HepG2 (cell line): ENCODE data around the gene PLXNA4. TPM values are rescaled to one million over a fixed set of nuclear protein-coding genes. Genes with fewer than 3 reads are reported as not detected.

Experiments used
- ATAC-seq: fragments of 200-7000 bp; cut with Tn5 transposase; 3 replicates; pipeline ENCODE4 v1.9.1; 2020; ENCODE audit warnings: mild to moderate bottlenecking, moderate library complexity
- BruUV-seq: library from RNA; stranded (reverse); fragments of 400-500 nt; replicated peaks from 2 replicates; lab custom pipeline; 2021; lab: Mats Ljungman, UMichigan
- CTCF ChIA-PET: fragments of 300-600 bp; formaldehyde crosslinking; extraction: SDS; loops from one replicate; lab custom pipeline; 2021; ENCODE audit warnings: low total read pairs, inconsistent platforms, low intra/inter-chr PET ratio; lab: Yijun Ruan, JAX
- POLR2A ChIA-PET: fragments of 350-600 bp; sonication (Branson Sonifier 250); formaldehyde crosslinking; loops from one replicate; lab custom pipeline; 2020; ENCODE audit warnings: antibody characterized with exemption, inconsistent platforms; lab: Yijun Ruan, JAX
- DNase-seq: peaks from one replicate; pipeline ENCODE4 v3.0.0-alpha.2; 2015; ENCODE audit warnings: low spot score
- FAIRE-seq: peaks from 3 replicates; lab custom pipeline; 2011; peaks lifted over from hg19 to GRCh38; lab: Jason Lieb, UNC
- H2AFZ ChIP-seq: one replicate; pipeline ENCODE4 v1.6.1; 2011; ENCODE audit warnings: low read length, inconsistent platforms
- H3K27ac ChIP-seq: fragments of 300-600 bp; 3 replicates; pipeline ENCODE4 v1.8.0; 2011; ENCODE audit warnings: mixed run types, mild to moderate bottlenecking, mixed read lengths, low read length, inconsistent platforms; ENCODE audit not compliant: insufficient read depth; ENCODE audit errors: extremely low read length
- H3K27me3 ChIP-seq, 2 experiments: fragments of 200-600 bp in 1 of 2; 2 replicates in 1 of 2; 3 replicates in 1 of 2; pipeline versions ENCODE4 v1.6.0 to v1.8.0; 2011; ENCODE audit warnings: low read length in 2 of 2, mild to moderate bottlenecking in 2 of 2, moderate library complexity in 2 of 2, inconsistent platforms in 1 of 2; ENCODE audit not compliant: insufficient read depth in 2 of 2, control insufficient read depth in 1 of 2
- H3K36me3 ChIP-seq, 2 experiments: fragments of 200-600 bp in 1 of 2; replicated peaks in 1 of 2; 2 replicates in 1 of 2; 3 replicates in 1 of 2; pipeline versions ENCODE4 v1.5.1 to v1.8.0; 2011; ENCODE audit warnings: low read length in 2 of 2, inconsistent platforms in 1 of 2; ENCODE audit not compliant: insufficient read depth in 2 of 2, control insufficient read depth in 1 of 2
- H3K4me1 ChIP-seq: 2 replicates; pipeline ENCODE4 v1.5.1; 2012; ENCODE audit warnings: low read length, inconsistent platforms; ENCODE audit not compliant: insufficient read depth
- H3K4me2 ChIP-seq: 2 replicates; pipeline ENCODE4 v1.6.0; 2011; ENCODE audit warnings: low read depth, low read length, inconsistent platforms
- H3K4me3 ChIP-seq, 3 experiments: fragments of 200-600 bp in 1 of 3; sonication (generic), shearing (Covaris generic) in 1 of 3; replicated peaks in 1 of 3; 2 replicates each; pipeline ENCODE4 v1.5.1; 2011 to 2016; ENCODE audit warnings: low read length in 3 of 3, inconsistent platforms in 2 of 3, low read depth in 2 of 3, mild to moderate bottlenecking in 2 of 3, control low read depth in 1 of 3, mixed read lengths in 1 of 3; ENCODE audit not compliant: insufficient read depth in 1 of 3
- H3K79me2 ChIP-seq: one replicate; pipeline ENCODE4 v1.6.1; 2011; ENCODE audit warnings: low read length, inconsistent platforms; ENCODE audit not compliant: insufficient read depth
- H3K9ac ChIP-seq: 2 replicates; pipeline ENCODE4 v1.6.0; 2011; ENCODE audit warnings: mild to moderate bottlenecking, low read depth, low read length, inconsistent platforms; ENCODE audit not compliant: insufficient read depth
- H3K9me3 ChIP-seq: 2 replicates; pipeline ENCODE4 v1.5.1; 2012; ENCODE audit warnings: mild to moderate bottlenecking, low read length
- H4K20me1 ChIP-seq: 2 replicates; pipeline ENCODE4 v1.6.0; 2011; ENCODE audit warnings: inconsistent platforms, mild to moderate bottlenecking, low read length, moderate library complexity; ENCODE audit not compliant: insufficient read depth
- ARID2 ChIP-seq: sonication (generic); formaldehyde crosslinking; IDR thresholded peaks from 2 replicates; pipeline ENCODE4 v1.8.1; 2022; ENCODE audit warnings: mild to moderate bottlenecking, missing genetic modification reagents, borderline replicate concordance
- BRCA1 ChIP-seq: sonication (generic); formaldehyde crosslinking; IDR thresholded peaks from 2 replicates; pipeline ENCODE4 v1.4.0; 2020; ENCODE audit warnings: missing genetic modification reagents
- DPF2 ChIP-seq: sonication (generic); formaldehyde crosslinking; IDR thresholded peaks from 2 replicates; pipeline ENCODE4 v1.4.0; 2020; ENCODE audit warnings: mild to moderate bottlenecking, low read depth, missing genetic modification reagents, borderline replicate concordance
- FOXP1 ChIP-seq, 2 experiments: fragments of 450-650 bp in 1 of 2; IDR thresholded peaks; 2 replicates each; pipeline ENCODE4 v1.6.1; 2017 to 2018; ENCODE audit warnings: antibody characterized with exemption in 1 of 2
- JUND ChIP-seq: sonication (generic); formaldehyde crosslinking; IDR thresholded peaks from 2 replicates; pipeline ENCODE4 v1.8.0; 2022; ENCODE audit warnings: mild to moderate bottlenecking, missing genetic modification reagents
- KLF13 ChIP-seq: sonication (generic); formaldehyde crosslinking; IDR thresholded peaks from 2 replicates; pipeline ENCODE4 v1.4.0; 2020; ENCODE audit warnings: mild to moderate bottlenecking, missing genetic modification reagents
- PHF20 ChIP-seq: sonication (generic); formaldehyde crosslinking; IDR thresholded peaks from 2 replicates; pipeline ENCODE4 v1.5.0; 2020; ENCODE audit warnings: mild to moderate bottlenecking, missing genetic modification reagents
- YY1 ChIP-seq: IDR thresholded peaks from 2 replicates; pipeline ENCODE4 v1.6.1; 2011; ENCODE audit warnings: low read length, low read depth, moderate library complexity, mild to moderate bottlenecking; ENCODE audit not compliant: insufficient read depth, insufficient replicate concordance
- ZFP90 ChIP-seq: sonication (generic); formaldehyde crosslinking; IDR thresholded peaks from 2 replicates; pipeline ENCODE4 v1.8.0; 2022; ENCODE audit warnings: missing genetic modification reagents, mild to moderate bottlenecking, inconsistent platforms, borderline replicate concordance
- ZNF460 ChIP-seq: sonication (generic); formaldehyde crosslinking; IDR thresholded peaks from 2 replicates; pipeline ENCODE4 v1.5.1; 2020; ENCODE audit warnings: missing genetic modification reagents, mild to moderate bottlenecking, borderline replicate concordance
- ZSCAN5A ChIP-seq: sonication (generic); formaldehyde crosslinking; IDR thresholded peaks from 2 replicates; pipeline ENCODE4 v1.8.0; 2022; ENCODE audit warnings: mild to moderate bottlenecking, missing genetic modification reagents, borderline replicate concordance
- WGBS: methylation state at CpG from one replicate; pipeline ENCODE4 v1.1.6; 2017; ENCODE audit warnings: low lambda C conversion rate; 5-methylcytosine and 5-hydroxymethylcytosine counted together
- in situ Hi-C: cut with HindIII; loops from 2 replicates; pipeline ENCODE4 v1.10.0; 2017; ENCODE audit warnings: low pct_unique_long_range_greater_than_20kb; ENCODE audit not compliant: extremely low pct_ligation_motif_present
- intact Hi-C: fragments of 100-400 bp; cut with micrococcal nuclease; formaldehyde crosslinking; loops from one replicate; pipeline ENCODE4 v1.10.0; 2022; ENCODE audit not compliant: unreplicated experiment
- polyA plus RNA-seq, 8 experiments: library from polyadenylated mRNA; depleted of rRNA in 3 of 8; stranded (reverse) in 7 of 8; unstranded in 1 of 8; fragments of >200 nt; fragmentation: Illumina TruSeq in 4 of 8; extraction: Trizol in 4 of 8; gene quantifications; 2 replicates each; pipeline versions ENCODE4 v1.2.1 to v1.2.3, GENCODE V29; 2011 to 2016; ENCODE audit warnings: low read depth in 4 of 8, missing spikeins in 1 of 8, mixed read lengths in 1 of 8; ENCODE audit not compliant: insufficient read depth in 1 of 8
- total RNA-seq, 5 experiments: library from RNA; depleted of rRNA; stranded (reverse); fragments of >200 nt; fragmentation: Illumina TruSeq; extraction: Trizol; gene quantifications; 2 replicates each; pipeline ENCODE4 v1.2.3, GENCODE V29; 2016; ENCODE audit warnings: low read depth in 1 of 5
- TF ChIP-seq, protein P1 (sequence below): sonication (generic); formaldehyde crosslinking; IDR thresholded peaks from 2 replicates; pipeline ENCODE4 v1.4.0; 2020; ENCODE audit warnings: mild to moderate bottlenecking, missing genetic modification reagents
- TF ChIP-seq, protein P2 (sequence below): sonication (generic); formaldehyde crosslinking; IDR thresholded peaks from 2 replicates; pipeline ENCODE4 v1.5.1; 2020; ENCODE audit warnings: missing genetic modification reagents, mild to moderate bottlenecking, borderline replicate concordance
- TF ChIP-seq, protein P3 (sequence below): sonication (generic); formaldehyde crosslinking; IDR thresholded peaks from 2 replicates; pipeline ENCODE4 v1.4.0; 2020; ENCODE audit warnings: low read depth, mild to moderate bottlenecking, missing genetic modification reagents
- TF ChIP-seq, protein P4 (sequence below): IDR thresholded peaks from 2 replicates; pipeline ENCODE4 v1.6.1; 2016

Gene PLXNA4
- total and polyA plus RNA-seq, 2 of the 13 experiments (the other 11 are each of a cell fraction or from before 2014, with no cell fraction given): 0.01 to 0.04 TPM

- TF ChIP-seq, protein P1, sequence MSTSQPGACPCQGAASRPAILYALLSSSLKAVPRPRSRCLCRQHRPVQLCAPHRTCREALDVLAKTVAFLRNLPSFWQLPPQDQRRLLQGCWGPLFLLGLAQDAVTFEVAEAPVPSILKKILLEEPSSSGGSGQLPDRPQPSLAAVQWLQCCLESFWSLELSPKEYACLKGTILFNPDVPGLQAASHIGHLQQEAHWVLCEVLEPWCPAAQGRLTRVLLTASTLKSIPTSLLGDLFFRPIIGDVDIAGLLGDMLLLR (CRISPR knock-in tag): no peak
- TF ChIP-seq, protein P2, sequence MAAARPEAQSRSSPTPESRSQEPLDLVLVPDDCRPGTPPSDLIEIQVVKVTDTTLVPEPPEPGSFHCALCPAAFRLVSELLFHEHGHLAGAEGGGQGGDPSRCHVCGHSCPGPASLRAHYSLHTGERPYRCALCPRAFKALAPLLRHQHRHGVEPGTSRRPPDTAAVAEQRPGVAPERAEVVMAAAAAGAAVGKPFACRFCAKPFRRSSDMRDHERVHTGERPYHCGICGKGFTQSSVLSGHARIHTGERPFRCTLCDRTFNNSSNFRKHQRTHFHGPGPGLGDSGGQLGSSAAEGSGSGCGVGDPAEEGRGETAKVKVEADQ (CRISPR knock-in tag): no peak
- TF ChIP-seq YY1 (no peak), ZNF460 (CRISPR knock-in tag) (no peak), JUND (CRISPR knock-in tag) (no peak)
- TF ChIP-seq, all 625 proteins: peak for 0
These were observed 37.5 kb upstream of the PLXNA4 start (continued) for GRCh38 chr7:132613737-132614136.

DNA sequence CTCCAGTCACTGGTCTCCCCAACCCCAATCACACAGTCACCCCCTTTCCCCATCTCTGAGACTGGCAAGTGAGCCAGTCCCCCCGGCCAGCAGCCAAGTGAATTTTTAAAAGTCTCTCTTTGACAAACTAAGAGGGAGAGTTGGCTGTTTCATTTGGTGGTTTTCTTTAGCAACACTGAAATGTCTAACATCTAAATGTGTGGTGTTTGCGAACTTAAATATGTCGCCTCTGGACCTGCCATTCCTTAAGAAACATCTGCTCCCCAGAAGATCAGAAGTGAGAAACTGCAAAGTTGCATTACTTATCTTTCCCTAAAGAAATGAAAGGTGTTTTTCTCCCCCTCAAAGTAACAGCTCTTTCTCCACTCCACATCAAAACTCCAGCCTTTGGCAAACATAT, 34.7 kb upstream of the PLXNA4 start:
- in situ Hi-C loops (no loop called here), intact Hi-C loops (no loop called here)
- Histone ChIP-seq H3K79me2 (no peaks in the 10 kb centered on the region), H3K9ac (no peak overlapping the region), H4K20me1 (no peaks in the 10 kb centered on the region), H3K4me3 (no peak overlapping the region), H3K4me1 (no peaks in the 10 kb centered on the region), H3K27me3 (peaks cover 0 to 31% of the 10 kb centered on the region in 2 experiments; a peak in 3 of 5 replicates), H2AFZ (no peak overlapping the region), H3K4me2 (no peak overlapping the region), H3K9me3 (no peaks in the 10 kb centered on the region), H3K36me3 (no peaks in the 10 kb centered on the region), H3K27ac (no peak overlapping the region)
- no peak for ATAC-seq
- ChIA-PET CTCF (no interaction called here), POLR2A (no interaction called here)
- no peak for FAIRE-seq
- TF ChIP-seq FOXP1 (IDR thresholded peaks at IDR 0.05): no peak
- no peak for TF ChIP-seq FOXP1 (CRISPR knock-in tag; IDR thresholded peaks at IDR 0.05)
- no peak for TF ChIP-seq BRCA1 (CRISPR knock-in tag)
- TF ChIP-seq, protein P3, sequence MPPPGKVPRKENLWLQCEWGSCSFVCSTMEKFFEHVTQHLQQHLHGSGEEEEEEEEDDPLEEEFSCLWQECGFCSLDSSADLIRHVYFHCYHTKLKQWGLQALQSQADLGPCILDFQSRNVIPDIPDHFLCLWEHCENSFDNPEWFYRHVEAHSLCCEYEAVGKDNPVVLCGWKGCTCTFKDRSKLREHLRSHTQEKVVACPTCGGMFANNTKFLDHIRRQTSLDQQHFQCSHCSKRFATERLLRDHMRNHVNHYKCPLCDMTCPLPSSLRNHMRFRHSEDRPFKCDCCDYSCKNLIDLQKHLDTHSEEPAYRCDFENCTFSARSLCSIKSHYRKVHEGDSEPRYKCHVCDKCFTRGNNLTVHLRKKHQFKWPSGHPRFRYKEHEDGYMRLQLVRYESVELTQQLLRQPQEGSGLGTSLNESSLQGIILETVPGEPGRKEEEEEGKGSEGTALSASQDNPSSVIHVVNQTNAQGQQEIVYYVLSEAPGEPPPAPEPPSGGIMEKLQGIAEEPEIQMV: no peak
- no peak for TF ChIP-seq ZSCAN5A (CRISPR knock-in tag)
- TF ChIP-seq, protein P4, sequence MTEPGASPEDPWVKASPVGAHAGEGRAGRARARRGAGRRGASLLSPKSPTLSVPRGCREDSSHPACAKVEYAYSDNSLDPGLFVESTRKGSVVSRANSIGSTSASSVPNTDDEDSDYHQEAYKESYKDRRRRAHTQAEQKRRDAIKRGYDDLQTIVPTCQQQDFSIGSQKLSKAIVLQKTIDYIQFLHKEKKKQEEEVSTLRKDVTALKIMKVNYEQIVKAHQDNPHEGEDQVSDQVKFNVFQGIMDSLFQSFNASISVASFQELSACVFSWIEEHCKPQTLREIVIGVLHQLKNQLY (CRISPR knock-in tag): no peak
- TF ChIP-seq PHF20 (CRISPR knock-in tag): no peak
- no peak for TF ChIP-seq DPF2
- no peak for TF ChIP-seq ARID2
- TF ChIP-seq ZFP90 (CRISPR knock-in tag): no peak
- no peak for TF ChIP-seq KLF13 (CRISPR knock-in tag)
- no peak for DNase-seq
- no TSS peak for BruUV-seq
- 62% methylated on average over 3 of the region's 3 CpGs for WGBS
